ENCODE data around the gene NFIB. TPM values are rescaled to one million over a fixed set of nuclear protein-coding genes. Genes with fewer than 3 reads are reported as not detected.

Gene NFIB
- total and polyA plus RNA-seq, 2 of the 4 experiments (the other 2 are of a cell fraction) = 1.4 to 2.0 TPM

DNA sequence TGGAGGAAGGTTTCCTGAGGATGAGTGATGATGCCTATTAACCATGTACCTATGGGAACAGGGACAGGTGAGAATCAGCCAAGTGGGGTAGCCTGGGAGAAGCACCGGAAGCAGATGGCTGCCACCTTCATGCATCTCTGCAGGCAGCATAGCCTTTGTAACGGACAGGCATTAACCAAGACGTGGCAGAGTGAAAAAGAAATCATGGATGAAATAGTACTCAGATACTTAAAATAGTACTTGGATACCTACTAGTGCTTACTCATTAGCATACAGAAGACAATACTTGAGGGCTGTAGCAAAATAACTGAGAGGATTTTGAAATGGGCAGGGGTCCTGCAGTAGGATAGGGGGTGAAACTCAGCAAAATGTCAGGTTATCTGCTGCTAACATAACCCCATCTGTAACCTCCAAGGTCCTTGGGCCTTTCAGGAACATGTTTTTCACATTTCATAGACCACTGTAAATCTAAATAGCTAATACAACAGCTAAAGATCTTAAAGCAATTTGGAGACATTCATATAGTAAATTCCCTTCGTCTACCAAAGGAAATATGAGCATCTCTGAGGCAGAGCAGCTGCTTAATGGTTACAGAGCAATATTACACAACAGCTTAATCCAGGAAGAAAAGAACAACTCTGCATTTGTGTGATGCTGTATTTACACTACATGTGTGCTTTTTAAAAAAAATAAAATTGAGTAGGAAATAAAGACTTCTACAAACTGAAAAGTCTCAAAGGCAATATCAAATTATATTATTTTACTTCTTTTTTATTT is 154.3 kb downstream of the NFIB start:
- dilution Hi-C loops (cut with HindIII; ENCODE audit: low sequenced_read_pairs, unreplicated experiment) = no loop called here
- no peak overlapping the region for H2AK5ac ChIP-seq (ENCODE audit: low read depth, low read length)
- POLR2A ChIA-PET (ENCODE audit: unreplicated experiment) = no interaction called here

More for the DNA sequence above, 154.3 kb downstream of the NFIB start:
- H4K8ac ChIP-seq (ENCODE audit: low read depth in 2 of 2, low read length in 2 of 2) = no peak overlapping the region
- H3K14ac ChIP-seq (replicated peaks; ENCODE audit: low read depth, low read length) = no peak overlapping the region
- H3K9ac ChIP-seq (ENCODE audit: low read depth, low read length) = no peak overlapping the region
- H3K4me3 ChIP-seq (ENCODE audit: insufficient read depth, low read depth, low read length) = no peak overlapping the region
- peak; percentile 30 for DNase-seq
- H3K9me3 ChIP-seq (ENCODE audit: control insufficient read depth, insufficient read depth, low read length) = no peaks in the 10 kb centered on the region
- H2AFZ ChIP-seq (replicated peaks; ENCODE audit: low read length, poor library complexity) = no peak overlapping the region
- no peaks in the 10 kb centered on the region for H3K27me3 ChIP-seq (ENCODE audit: control insufficient read depth, insufficient read depth, low read length)
- CTCF ChIA-PET = no interaction called here
- no TSS peak for BruUV-seq (replicated peaks)
- H3K4me1 ChIP-seq (ENCODE audit: control insufficient read depth, insufficient read depth, low read length) = no peaks in the 10 kb centered on the region
- in situ Hi-C loops (cut with MboI; ENCODE audit: low sequenced_read_pairs) (no loop called here), intact Hi-C loops (cut with micrococcal nuclease) (no loop called here)
- ATAC-seq (ENCODE audit: low read depth) = no peak
- WGBS, 2 experiments (ENCODE audit: extremely low coverage in 2 of 2, insufficient read length in 1 of 2) = 100% methylated on average over 1 of the region's 4 CpGs; no CpG with 5 or more reads in 1 of the 2 experiments
- no peak overlapping the region for H2BK5ac ChIP-seq (ENCODE audit: low read depth, low read length, poor library complexity, severe bottlenecking)
- no peaks in the 10 kb centered on the region for H4K20me1 ChIP-seq (ENCODE audit: insufficient read depth, low read length)
- no peak overlapping the region for H3K18ac ChIP-seq (ENCODE audit: low read depth, low read length)
- H4K5ac ChIP-seq (ENCODE audit: low read depth, low read length) = no peak overlapping the region
- no peak overlapping the region for H3K4ac ChIP-seq (ENCODE audit: low read depth, low read length)
- no peak overlapping the region for H3K4me2 ChIP-seq (ENCODE audit: low read depth, low read length)
- TF ChIP-seq, protein P1, sequence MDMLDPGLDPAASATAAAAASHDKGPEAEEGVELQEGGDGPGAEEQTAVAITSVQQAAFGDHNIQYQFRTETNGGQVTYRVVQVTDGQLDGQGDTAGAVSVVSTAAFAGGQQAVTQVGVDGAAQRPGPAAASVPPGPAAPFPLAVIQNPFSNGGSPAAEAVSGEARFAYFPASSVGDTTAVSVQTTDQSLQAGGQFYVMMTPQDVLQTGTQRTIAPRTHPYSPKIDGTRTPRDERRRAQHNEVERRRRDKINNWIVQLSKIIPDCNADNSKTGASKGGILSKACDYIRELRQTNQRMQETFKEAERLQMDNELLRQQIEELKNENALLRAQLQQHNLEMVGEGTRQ (IDR thresholded peaks at IDR 0.05; ENCODE audit: low read depth, low read length) = no peak
- no peak for TF ChIP-seq RAD21 (IDR thresholded peaks at IDR 0.05; ENCODE audit: low read length)
- no peak for TF ChIP-seq CHD1 (IDR thresholded peaks at IDR 0.05; ENCODE audit: low read depth, low read length)
- no peak for TF ChIP-seq SMC3 (IDR thresholded peaks at IDR 0.05; ENCODE audit: low read depth, low read length)
- TF ChIP-seq MXI1 (IDR thresholded peaks at IDR 0.05; ENCODE audit: borderline replicate concordance, low read depth, low read length) = no peak
- H3K23ac ChIP-seq (ENCODE audit: low read depth, low read length) = no peak overlapping the region
- H3K36me3 ChIP-seq (ENCODE audit: control insufficient read depth, insufficient read depth, low read length) = no peaks in the 10 kb centered on the region
- H4K91ac ChIP-seq (ENCODE audit: insufficient read depth, low read depth, low read length) = no peak overlapping the region
- no peak overlapping the region for H3K27ac ChIP-seq (ENCODE audit: insufficient read depth, low read length)
- H3K56ac ChIP-seq (ENCODE audit: extremely low read depth, insufficient read depth, low read length) = no peak overlapping the region
- no peak overlapping the region for H2BK20ac ChIP-seq (ENCODE audit: low read depth, low read length)
- H3K79me1 ChIP-seq (ENCODE audit: low read depth in 1 of 2, low read length in 2 of 2) = no peaks in the 10 kb centered on the region
- H2BK120ac ChIP-seq (ENCODE audit: low read depth, low read length) = no peak overlapping the region
- H2BK15ac ChIP-seq (ENCODE audit: low read depth, low read length) = no peak overlapping the region
- H3K9me1 ChIP-seq (ENCODE audit: insufficient read depth, low read length) = no peaks in the 10 kb centered on the region
- no peak overlapping the region for H2AK9ac ChIP-seq (replicated peaks; ENCODE audit: low read depth, low read length, poor library complexity)
